B cell (primary cell): ENCODE results near the gene SUCLG2. TPM values are rescaled to one million over a fixed set of nuclear protein-coding genes. Genes with fewer than 3 reads are reported as not detected.

Experiments used
- ATAC-seq: fragments of 200-7000 bp; cut with Tn5 transposase; one replicate; pipeline ENCODE4 v1.10.0; 2021; ENCODE audit warnings: low read depth, mild to moderate bottlenecking, moderate number of reproducible peaks, moderate library complexity
- CTCF ChIA-PET: fragments of 350-600 bp; sonication (Branson Sonifier 250); formaldehyde crosslinking; loops from one replicate; lab custom pipeline; 2021; ENCODE audit warnings: antibody characterized with exemption, inconsistent platforms; lab: Charles Lee
- POLR2A ChIA-PET: fragments of 350-600 bp; sonication (Branson Sonifier 250); formaldehyde crosslinking; loops from one replicate; lab custom pipeline; 2021; ENCODE audit warnings: antibody characterized with exemption; lab: Charles Lee
- DNase-seq: peaks from one replicate; pipeline ENCODE4 v3.0.0; 2013
- H2AFZ ChIP-seq: 2 replicates; pipeline ENCODE4 v1.6.1; 2012; ENCODE audit warnings: mild to moderate bottlenecking, low read depth, low read length; ENCODE audit not compliant: insufficient read depth, poor library complexity, severe bottlenecking
- H3K27ac ChIP-seq, 2 donors: 1 replicate in 1 of 2; 2 replicates in 1 of 2; pipeline ENCODE4 v1.5.1; 2012 to 2013; ENCODE audit warnings: low read length in 2 of 2, mild to moderate bottlenecking in 2 of 2, moderate library complexity in 1 of 2
- H3K27me3 ChIP-seq, 4 experiments: fragments of 200-600 bp in 1 of 4; sonication (generic) in 1 of 4; replicated peaks in 1 of 4; 1 replicate in 2 of 4; 2 replicates in 2 of 4; pipeline versions ENCODE4 v1.6.1 to v1.7.0; 2013 to 2016; ENCODE audit warnings: low read length in 3 of 4, mild to moderate bottlenecking in 2 of 4, mixed read lengths in 1 of 4, moderate library complexity in 1 of 4; ENCODE audit not compliant: insufficient read depth in 4 of 4, control insufficient read depth in 3 of 4; ENCODE audit errors: control extremely low read depth in 1 of 4
- H3K36me3 ChIP-seq, 2 experiments: replicated peaks in 1 of 2; 1 replicate in 1 of 2; 2 replicates in 1 of 2; pipeline versions ENCODE4 v1.6.1 to v1.7.1; 2013; ENCODE audit warnings: low read length in 1 of 2; ENCODE audit not compliant: insufficient read depth in 2 of 2, control insufficient read depth in 1 of 2; ENCODE audit errors: control extremely low read depth in 1 of 2, extremely low read depth in 1 of 2
- H3K4me1 ChIP-seq, 2 donors: fragments of 200-600 bp in 1 of 2; sonication (generic) in 1 of 2; 1 replicate in 1 of 2; 2 replicates in 1 of 2; pipeline versions ENCODE4 v1.5.1 to v1.6.1; 2013 to 2017; ENCODE audit warnings: low read length in 2 of 2; ENCODE audit not compliant: control insufficient read depth in 2 of 2, insufficient read depth in 2 of 2
- H3K4me2 ChIP-seq: replicated peaks from 2 replicates; pipeline ENCODE3; 2012; ENCODE audit warnings: mild to moderate bottlenecking, low read depth, low read length; ENCODE audit not compliant: poor library complexity, severe bottlenecking
- H3K4me3 ChIP-seq, 5 experiments: fragments of 200-600 bp in 1 of 5; sonication (generic) in 1 of 5; 1 replicate in 3 of 5; 2 replicates in 2 of 5; pipeline versions ENCODE4 v1.5.1 to v1.7.0; 2011 to 2016; ENCODE audit warnings: low read length in 4 of 5, mild to moderate bottlenecking in 4 of 5, low read depth in 2 of 5, control low read depth in 1 of 5, moderate library complexity in 1 of 5; ENCODE audit not compliant: insufficient read depth in 1 of 5; ENCODE audit errors: control extremely low read depth in 1 of 5, extremely low read depth in 1 of 5
- H3K79me2 ChIP-seq: fragments of 200-600 bp; sonication (generic); one replicate; pipeline ENCODE4 v1.6.0; 2016; ENCODE audit warnings: low read length; ENCODE audit not compliant: control insufficient read depth, insufficient read depth
- H3K9ac ChIP-seq: fragments of 200-600 bp; sonication (generic); 2 replicates; pipeline ENCODE4 v1.6.1; 2017; ENCODE audit warnings: mild to moderate bottlenecking, low read length, moderate library complexity
- H3K9me3 ChIP-seq, 3 donors: one replicate each; pipeline versions ENCODE4 v1.6.1 to v1.7.1; 2013; ENCODE audit warnings: low read length in 2 of 3; ENCODE audit not compliant: control insufficient read depth in 2 of 3, insufficient read depth in 1 of 3; ENCODE audit errors: control extremely low read depth in 1 of 3
- H4K20me1 ChIP-seq: 2 replicates; pipeline ENCODE4 v1.6.0; 2012; ENCODE audit warnings: mild to moderate bottlenecking, low read length; ENCODE audit not compliant: insufficient read depth, control insufficient read depth, poor library complexity, severe bottlenecking
- H3K27ac Mint-ChIP-seq: one replicate; pipeline ENCODE4 v1.8.0; 2021; ENCODE audit warnings: mixed read lengths
- H3K27me3 Mint-ChIP-seq: one replicate; pipeline ENCODE4 v1.8.0; 2021; ENCODE audit warnings: mixed read lengths
- H3K4me1 Mint-ChIP-seq: one replicate; pipeline ENCODE4 v1.8.0; 2021; ENCODE audit warnings: mixed read lengths
- H3K4me3 Mint-ChIP-seq: one replicate; pipeline ENCODE4 v1.8.0; 2021; ENCODE audit warnings: mixed read lengths
- H3K9me3 Mint-ChIP-seq: one replicate; pipeline ENCODE4 v1.8.0; 2022; ENCODE audit warnings: mixed read lengths; ENCODE audit not compliant: insufficient read depth
- CTCF ChIP-seq: fragments of 200-600 bp; IDR thresholded peaks from one replicate; pipeline ENCODE4 v1.8.0; 2022; ENCODE audit warnings: antibody characterized with exemption, mild to moderate bottlenecking
- EZH2 ChIP-seq: IDR thresholded peaks from 2 replicates; pipeline ENCODE4 v1.6.1; 2012; ENCODE audit warnings: borderline replicate concordance, low read depth, mild to moderate bottlenecking, moderate library complexity, low read length; ENCODE audit not compliant: insufficient read depth, poor library complexity, severe bottlenecking
- WGBS: methylation state at CpG from one replicate; pipeline ENCODE4 v1.1.5; 2013; ENCODE audit warnings: missing lambda C conversion rate; ENCODE audit not compliant: insufficient coverage; 5-methylcytosine and 5-hydroxymethylcytosine counted together
- intact Hi-C: fragments of 100-400 bp; cut with micrococcal nuclease; formaldehyde crosslinking; loops from one replicate; pipeline ENCODE4 v1.10.0; 2022
- polyA plus RNA-seq: library from polyadenylated mRNA; depleted of rRNA; stranded (reverse); fragments of >200 nt; gene quantifications from 2 replicates; pipeline ENCODE4 v1.2.3, GENCODE V29; 2012
- total RNA-seq, 2 donors: library from RNA; stranded (reverse); fragments of 120-200 nt in 1 of 2; gene quantifications; 1 replicate in 1 of 2; 2 replicates in 1 of 2; pipeline versions ENCODE4 v1.2.3 to v1.2.4, GENCODE V29; 2013 to 2022

SUCLG2 gene
- total and polyA plus RNA-seq, 2 donors (not counting 1 experiment from before 2014, with no cell fraction given): 9.1 to 35.8 TPM

GRCh38 chr3:67699882-67700281 is 45.5 kb upstream of the SUCLG2 start:
- Mint-ChIP-seq H3K4me3 (no peak overlapping the region), H3K27ac (no peak overlapping the region), H3K27me3 (no peaks in the 10 kb centered on the region), H3K4me1 (peaks cover 7% of the 10 kb centered on the region), H3K9me3 (no peaks in the 10 kb centered on the region)
- POLR2A ChIA-PET: no interaction called here
- Histone ChIP-seq H3K9ac (no peak overlapping the region), H4K20me1 (no peaks in the 10 kb centered on the region), H3K79me2 (no peaks in the 10 kb centered on the region), H3K27ac (no peak overlapping the region), H3K4me1 (peaks cover 5 to 6% of the 10 kb centered on the region in 2 donors), H3K27me3 (no peaks in the 10 kb centered on the region), H3K9me3 (no peaks in the 10 kb centered on the region), H3K36me3 (no peaks in the 10 kb centered on the region), H3K4me3 (no peak overlapping the region), H2AFZ (no peak overlapping the region), H3K4me2 (no peak overlapping the region)
- TF ChIP-seq CTCF (no peak), EZH2 (no peak)
- intact Hi-C loops: loop anchor here (5.0 kb wide), 1 partner anchor 318 kb away; no protein-coding TSS in a partner anchor
- ATAC-seq (no peak), DNase-seq (no peak)
- CTCF ChIA-PET: no interaction called here
- WGBS: no CpG with 5 or more reads among the region's 5 CpGs

- TF ChIP-seq EZH2 (no peak), CTCF (no peak)
These were observed 38.2 kb upstream of the SUCLG2 start for GRCh38 chr3:67692621-67693020.

More at GRCh38 chr3:67692621-67693020, 38.2 kb upstream of the SUCLG2 start:
- CTCF ChIA-PET: interaction anchor here (1.0 kb wide), 1 partner anchor 38 kb away, joined by 3 read pairs; the partner anchor contains the start of gene SUCLG2
- Histone ChIP-seq H3K79me2 (no peaks in the 10 kb centered on the region), H3K9me3 (peaks cover 0 to 1% (median 0%) of the 10 kb centered on the region in 3 donors), H3K27me3 (peaks cover 0 to 3% (median 0%) of the 10 kb centered on the region in 4 experiments), H3K4me2 (no peak overlapping the region), H3K4me1 (peaks cover 9% of the 10 kb centered on the region in 2 donors), H3K9ac (no peak overlapping the region), H4K20me1 (no peaks in the 10 kb centered on the region), H2AFZ (no peak overlapping the region), H3K36me3 (no peaks in the 10 kb centered on the region), H3K27ac (no peak overlapping the region), H3K4me3 (no peak overlapping the region)
- DNase-seq: no peak
- H3K9me3 Mint-ChIP-seq: peaks cover 3% of the 10 kb centered on the region
- POLR2A ChIA-PET: no interaction called here
- peaks cover 11% of the 10 kb centered on the region for H3K4me1 Mint-ChIP-seq
- no peak for ATAC-seq
- H3K27ac Mint-ChIP-seq: no peak overlapping the region
- no peak overlapping the region for H3K4me3 Mint-ChIP-seq
- 80% methylated on average over 1 of the region's 4 CpGs for WGBS
- intact Hi-C loops: no loop called here
- no peaks in the 10 kb centered on the region for H3K27me3 Mint-ChIP-seq
